Endothelial cell of umbilical vein (primary cell): ENCODE data around the gene TNFRSF12A. TPM values are rescaled to one million over a fixed set of nuclear protein-coding genes. Genes with fewer than 3 reads are reported as not detected.

ENCODE experiments used
- BruUV-seq: library from RNA; stranded (reverse); fragments of 400-500 nt; replicated peaks from 2 replicates; lab custom pipeline; 2021; lab: Mats Ljungman, UMichigan
- CTCF ChIA-PET: fragments of 300-600, 350-600 bp; sonication (Branson Sonifier 250); formaldehyde crosslinking; loops from one replicate; lab custom pipeline; 2021; ENCODE audit warnings: antibody characterized with exemption, inconsistent platforms; lab: Charles Lee
- POLR2A ChIA-PET: fragments of 300-600, 350-600 bp; sonication (Branson Sonifier 250); formaldehyde crosslinking; loops from one replicate; lab custom pipeline; 2021; ENCODE audit warnings: antibody characterized with exemption, inconsistent platforms; lab: Charles Lee
- DNase-seq: peaks from one replicate; pipeline ENCODE4 v3.0.0-alpha.2; 2011; ENCODE audit warnings: low read depth, low spot score
- FAIRE-seq: peaks from 2 replicates; lab custom pipeline; 2011; peaks lifted over from hg19 to GRCh38; lab: Jason Lieb, UNC
- H2AFZ ChIP-seq: 2 replicates; pipeline ENCODE4 v1.6.0; 2012; ENCODE audit warnings: low read depth, low read length, control low read depth, inconsistent platforms
- H3K27ac ChIP-seq: 2 replicates; pipeline ENCODE4 v1.5.1; 2011; ENCODE audit warnings: low read depth, mild to moderate bottlenecking, control low read depth, low read length, moderate library complexity; ENCODE audit not compliant: insufficient read depth
- H3K27me3 ChIP-seq, 2 experiments: 2 replicates each; pipeline versions ENCODE4 v1.6.0 to v1.6.1; 2011; ENCODE audit warnings: low read length in 2 of 2, mixed read lengths in 1 of 2; ENCODE audit not compliant: control insufficient read depth in 2 of 2, insufficient read depth in 2 of 2
- H3K36me3 ChIP-seq, 2 experiments: 2 replicates in 1 of 2; 3 replicates in 1 of 2; pipeline ENCODE4 v1.5.1; 2011; ENCODE audit warnings: low read length in 2 of 2, mild to moderate bottlenecking in 1 of 2, moderate library complexity in 1 of 2; ENCODE audit not compliant: control insufficient read depth in 2 of 2, insufficient read depth in 2 of 2; ENCODE audit errors: extremely low read depth in 1 of 2
- H3K4me1 ChIP-seq: 3 replicates; pipeline ENCODE4 v1.5.1; 2011; ENCODE audit warnings: mild to moderate bottlenecking, low read length; ENCODE audit not compliant: control insufficient read depth, insufficient read depth; ENCODE audit errors: extremely low read depth
- H3K4me2 ChIP-seq: 2 replicates; pipeline ENCODE4 v1.6.1; 2011; ENCODE audit warnings: low read length, control low read depth, mixed read lengths; ENCODE audit not compliant: insufficient read depth
- H3K4me3 ChIP-seq, 3 experiments: fragments of 200-600 bp in 1 of 3; sonication (generic), shearing (Covaris generic) in 1 of 3; replicated peaks in 1 of 3; 2 replicates each; pipeline ENCODE4 v1.5.1; 2011 to 2016; ENCODE audit warnings: control low read depth in 3 of 3, low read length in 3 of 3, mild to moderate bottlenecking in 2 of 3, inconsistent platforms in 1 of 3, low read depth in 1 of 3, moderate library complexity in 1 of 3; ENCODE audit not compliant: insufficient read depth in 1 of 3
- H3K79me2 ChIP-seq: 2 replicates; pipeline ENCODE4 v1.6.0; 2012; ENCODE audit warnings: low read length, inconsistent platforms; ENCODE audit not compliant: control insufficient read depth, insufficient read depth
- H3K9ac ChIP-seq: replicated peaks from 2 replicates; pipeline ENCODE3; 2011; ENCODE audit warnings: low read length, control low read depth; ENCODE audit not compliant: insufficient read depth; ENCODE audit errors: extremely low read depth
- H3K9me1 ChIP-seq: replicated peaks from 3 replicates; pipeline ENCODE4 v1.6.0; 2011; ENCODE audit warnings: mild to moderate bottlenecking, low read length; ENCODE audit not compliant: control insufficient read depth, insufficient read depth; ENCODE audit errors: extremely low read depth
- H3K9me3 ChIP-seq: replicated peaks from 2 replicates; pipeline ENCODE4 v1.5.1; 2012; ENCODE audit warnings: low read length, inconsistent platforms; ENCODE audit not compliant: control insufficient read depth, insufficient read depth
- H4K20me1 ChIP-seq: replicated peaks from 2 replicates; pipeline ENCODE3; 2011; ENCODE audit warnings: mild to moderate bottlenecking, low read length; ENCODE audit not compliant: control insufficient read depth, insufficient read depth; ENCODE audit errors: extremely low read depth
- EZH2 ChIP-seq: IDR thresholded peaks from 2 replicates; pipeline ENCODE4 v1.6.1; 2012; ENCODE audit warnings: borderline replicate concordance, low read depth, mild to moderate bottlenecking, moderate library complexity, low read length, inconsistent platforms; ENCODE audit not compliant: severe bottlenecking
- FOS ChIP-seq: IDR thresholded peaks from 2 replicates; pipeline ENCODE4 v1.6.1; 2011; ENCODE audit warnings: mild to moderate bottlenecking, low read length, moderate library complexity, borderline replicate concordance; ENCODE audit not compliant: insufficient read depth
- GATA2 ChIP-seq: IDR thresholded peaks from 2 replicates; pipeline ENCODE4 v1.7.0; 2011; ENCODE audit warnings: low read depth, mild to moderate bottlenecking, moderate library complexity, mixed read lengths, low read length; ENCODE audit not compliant: insufficient read length, insufficient read depth
- JUN ChIP-seq: IDR thresholded peaks from 2 replicates; pipeline ENCODE4 v1.6.1; 2011; ENCODE audit warnings: borderline replicate concordance, low read depth; ENCODE audit not compliant: insufficient read length, insufficient read depth
- MYC ChIP-seq: IDR thresholded peaks from one replicate; pipeline ENCODE4 v1.6.1; 2011; ENCODE audit warnings: mild to moderate bottlenecking, low read depth, low read length
- POLR2A ChIP-seq: IDR thresholded peaks from 2 replicates; pipeline ENCODE4 v1.6.1; 2012; ENCODE audit warnings: low read depth, mild to moderate bottlenecking, control low read depth, low read length
- POLR2AphosphoS5 ChIP-seq: IDR thresholded peaks from 2 replicates; pipeline ENCODE4 v1.6.1; 2012; ENCODE audit warnings: low read depth, mild to moderate bottlenecking, control low read depth, low read length, moderate library complexity; ENCODE audit not compliant: insufficient read depth
- dilution Hi-C: fragments of 300-500 bp; cut with MboI; formaldehyde crosslinking; loops from one replicate; pipeline ENCODE4 v1.15.0; 2019; ENCODE audit warnings: low sequenced_read_pairs; ENCODE audit not compliant: extremely low pct_ligation_motif_present
- intact Hi-C: fragments of 100-400 bp; cut with micrococcal nuclease; formaldehyde crosslinking; loops from one replicate; pipeline ENCODE4 v1.10.0; 2022
- polyA plus RNA-seq, 4 experiments: library from polyadenylated mRNA; depleted of rRNA in 3 of 4; stranded (reverse) in 3 of 4; unstranded in 1 of 4; fragments of >200 nt; gene quantifications; 2 replicates each; pipeline versions ENCODE4 v1.2.1 to v1.2.3, GENCODE V29; 2011 to 2012; ENCODE audit warnings: missing spikeins in 1 of 4
- total RNA-seq: library from RNA; stranded (reverse); gene quantifications from 2 replicates; pipeline ENCODE4 v1.2.3, GENCODE V29; 2021
- TF ChIP-seq, protein P1 (sequence below), 2 donors: IDR thresholded peaks; 1 replicate in 1 of 2; 2 replicates in 1 of 2; pipeline ENCODE4 v1.5.1; 2011; ENCODE audit warnings: low read length in 2 of 2, mild to moderate bottlenecking in 2 of 2, moderate library complexity in 2 of 2, control low read depth in 1 of 2, inconsistent platforms in 1 of 2, low read depth in 1 of 2; ENCODE audit not compliant: insufficient read depth in 1 of 2; ENCODE audit errors: extremely low read depth in 1 of 2
- TF ChIP-seq, protein P2 (sequence below): IDR thresholded peaks from 2 replicates; pipeline ENCODE4 v1.6.1; 2011; ENCODE audit not compliant: insufficient read depth, insufficient read length

TNFRSF12A gene
- total and polyA plus RNA-seq, 2 donors (not counting 3 experiments of a cell fraction or from before 2014, with no cell fraction given): 162 to 187 TPM

DNA sequence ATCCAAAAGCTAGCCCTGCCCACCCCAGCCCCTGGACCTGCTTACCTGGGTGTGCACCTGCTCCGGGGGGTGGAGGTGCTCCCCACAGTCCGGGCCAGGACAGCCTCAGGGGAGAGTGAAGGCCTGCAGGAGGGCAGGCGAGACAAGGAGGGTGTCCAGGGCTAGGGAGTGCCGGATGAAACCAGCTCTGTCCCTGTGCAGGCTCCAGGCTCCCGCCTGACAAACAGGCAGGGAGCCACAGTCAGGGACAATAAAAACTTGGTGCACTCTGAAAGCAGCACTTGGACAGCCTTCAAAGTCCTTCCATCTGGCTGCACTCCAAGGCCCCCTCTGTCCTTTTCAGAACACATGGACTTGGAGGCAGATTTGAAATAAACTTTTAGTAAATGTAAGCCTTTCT is 47.1 kb upstream of the TNFRSF12A start:
- dilution Hi-C loops: no loop called here
- peaks cover 9% of the 10 kb centered on the region for H3K4me1 ChIP-seq
- POLR2A ChIA-PET: no interaction called here
- H3K4me3 ChIP-seq: no peak overlapping the region
- intact Hi-C loops: no loop called here
- H3K79me2 ChIP-seq: peaks cover 12% of the 10 kb centered on the region
- no peak overlapping the region for H3K4me2 ChIP-seq
- H3K9me1 ChIP-seq: no peaks in the 10 kb centered on the region
- no TSS peak for BruUV-seq
- FAIRE-seq (no peak), DNase-seq (no peak)
- no peaks in the 10 kb centered on the region for H4K20me1 ChIP-seq
- H2AFZ ChIP-seq: no peak overlapping the region
- H3K36me3 ChIP-seq: peaks cover 0 to 2% of the 10 kb centered on the region in 2 experiments
- H3K9ac ChIP-seq: no peak overlapping the region
- H3K9me3 ChIP-seq: no peaks in the 10 kb centered on the region
- TF ChIP-seq FOS: no peak
- no peak for TF ChIP-seq EZH2
- H3K27me3 ChIP-seq: peaks cover 0 to 2% of the 10 kb centered on the region in 2 experiments
- CTCF ChIA-PET: no interaction called here
- no peak overlapping the region for H3K27ac ChIP-seq

DNA sequence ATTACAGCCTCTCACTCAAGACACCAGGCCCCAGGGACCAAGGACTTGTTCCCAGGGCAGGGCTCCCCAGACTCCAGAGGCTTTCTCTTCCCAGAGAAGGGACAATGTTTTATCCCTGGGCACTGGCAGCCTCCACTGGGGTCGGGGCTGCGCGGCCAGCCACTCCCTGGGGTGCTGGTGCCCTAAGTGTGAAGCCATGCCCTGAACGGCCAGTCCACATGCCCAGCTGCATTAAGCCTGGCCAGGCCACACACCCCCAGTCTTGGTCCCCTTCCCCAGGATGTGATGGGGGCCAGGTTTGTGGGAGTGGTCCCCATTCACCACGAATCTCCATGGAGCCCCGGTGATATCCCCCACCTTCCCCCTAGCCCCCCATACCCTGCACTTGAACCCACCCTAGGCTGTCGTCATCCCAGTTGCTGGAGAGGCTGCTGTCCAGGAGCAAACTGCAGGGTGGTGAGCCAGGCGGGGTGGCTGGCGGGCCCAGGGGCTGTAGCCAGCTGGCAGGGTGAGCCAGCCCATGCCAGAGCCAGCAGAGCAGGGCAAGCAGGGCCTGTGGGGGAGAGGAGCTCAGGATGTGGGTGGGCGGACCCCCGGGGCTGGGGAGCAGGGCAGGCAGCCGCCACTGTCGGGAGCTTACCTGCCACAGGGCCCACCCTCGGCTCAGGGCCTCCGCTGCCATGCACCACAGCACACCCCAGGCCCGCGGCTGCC is 46.4 kb upstream of the TNFRSF12A start:
- H3K4me2 ChIP-seq: no peak overlapping the region
- H3K4me1 ChIP-seq: peaks cover 7% of the 10 kb centered on the region
- H3K9me3 ChIP-seq: no peaks in the 10 kb centered on the region
- dilution Hi-C loops: no loop called here
- intact Hi-C loops: no loop called here
- ChIA-PET CTCF (no interaction called here), POLR2A (no interaction called here)
- H3K27ac ChIP-seq: no peak overlapping the region
- H3K9me1 ChIP-seq: no peaks in the 10 kb centered on the region
- no peak overlapping the region for H2AFZ ChIP-seq
- H3K4me3 ChIP-seq: no peak overlapping the region
- H3K27me3 ChIP-seq: no peaks in the 10 kb centered on the region
- peaks cover 0 to 2% of the 10 kb centered on the region in 2 experiments for H3K36me3 ChIP-seq
- H3K79me2 ChIP-seq: peaks cover 12% of the 10 kb centered on the region
- H4K20me1 ChIP-seq: no peaks in the 10 kb centered on the region
- FAIRE-seq (no peak), DNase-seq (no peak)
- BruUV-seq: no TSS peak
- H3K9ac ChIP-seq: no peak overlapping the region
- no peak for TF ChIP-seq JUN
- no peak for TF ChIP-seq EZH2
- no peak for TF ChIP-seq POLR2A
- TF ChIP-seq MYC: no peak
- TF ChIP-seq, protein P1, sequence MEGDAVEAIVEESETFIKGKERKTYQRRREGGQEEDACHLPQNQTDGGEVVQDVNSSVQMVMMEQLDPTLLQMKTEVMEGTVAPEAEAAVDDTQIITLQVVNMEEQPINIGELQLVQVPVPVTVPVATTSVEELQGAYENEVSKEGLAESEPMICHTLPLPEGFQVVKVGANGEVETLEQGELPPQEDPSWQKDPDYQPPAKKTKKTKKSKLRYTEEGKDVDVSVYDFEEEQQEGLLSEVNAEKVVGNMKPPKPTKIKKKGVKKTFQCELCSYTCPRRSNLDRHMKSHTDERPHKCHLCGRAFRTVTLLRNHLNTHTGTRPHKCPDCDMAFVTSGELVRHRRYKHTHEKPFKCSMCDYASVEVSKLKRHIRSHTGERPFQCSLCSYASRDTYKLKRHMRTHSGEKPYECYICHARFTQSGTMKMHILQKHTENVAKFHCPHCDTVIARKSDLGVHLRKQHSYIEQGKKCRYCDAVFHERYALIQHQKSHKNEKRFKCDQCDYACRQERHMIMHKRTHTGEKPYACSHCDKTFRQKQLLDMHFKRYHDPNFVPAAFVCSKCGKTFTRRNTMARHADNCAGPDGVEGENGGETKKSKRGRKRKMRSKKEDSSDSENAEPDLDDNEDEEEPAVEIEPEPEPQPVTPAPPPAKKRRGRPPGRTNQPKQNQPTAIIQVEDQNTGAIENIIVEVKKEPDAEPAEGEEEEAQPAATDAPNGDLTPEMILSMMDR (IDR thresholded peaks at IDR 0.05; ENCODE audit: extremely low read depth in 1 of 2, insufficient read depth in 1 of 2, low read depth in 1 of 2, low read length in 2 of 2): no peak
- no peak for TF ChIP-seq GATA2
- TF ChIP-seq, protein P2, sequence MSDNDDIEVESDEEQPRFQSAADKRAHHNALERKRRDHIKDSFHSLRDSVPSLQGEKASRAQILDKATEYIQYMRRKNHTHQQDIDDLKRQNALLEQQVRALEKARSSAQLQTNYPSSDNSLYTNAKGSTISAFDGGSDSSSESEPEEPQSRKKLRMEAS: no peak
- TF ChIP-seq POLR2AphosphoS5: no peak
- TF ChIP-seq FOS: no peak
